Smooth muscle cell (in vitro differentiated cells): ENCODE results near the gene SYNPO2. TPM values are rescaled to one million over a fixed set of nuclear protein-coding genes. Genes with fewer than 3 reads are reported as not detected.

Experiments used
- DNase-seq: peaks from one replicate; lab custom pipeline; 2025; ENCODE audit not compliant: unreplicated experiment; lab: John Stamatoyannopoulos, UW
- H2AFZ ChIP-seq: fragments of 200-600 bp; sonication (generic); 2 replicates; pipeline ENCODE4 v1.6.0; 2016; ENCODE audit warnings: antibody characterized with exemption, low read depth, mild to moderate bottlenecking
- H3F3A ChIP-seq: fragments of 200-600 bp; sonication (generic); 2 replicates; pipeline ENCODE4 v1.6.0; 2017; ENCODE audit warnings: antibody characterized with exemption, low read depth
- H3K27ac ChIP-seq: fragments of 200-600 bp; sonication (generic); 2 replicates; pipeline ENCODE4 v1.5.1; 2016; ENCODE audit warnings: low read depth, mild to moderate bottlenecking
- H3K27me3 ChIP-seq: fragments of 200-600 bp; sonication (generic); 2 replicates; pipeline ENCODE4 v1.6.1; 2016; ENCODE audit warnings: low read depth, mild to moderate bottlenecking
- H3K36me3 ChIP-seq: fragments of 200-600 bp; sonication (generic); 2 replicates; pipeline ENCODE4 v1.5.1; 2016; ENCODE audit warnings: low read depth
- H3K4me1 ChIP-seq: fragments of 200-600 bp; sonication (generic); 2 replicates; pipeline ENCODE4 v1.5.1; 2016; ENCODE audit warnings: low read depth
- H3K4me2 ChIP-seq: fragments of 200-600 bp; sonication (generic); 2 replicates; pipeline ENCODE4 v1.6.0; 2016; ENCODE audit warnings: mild to moderate bottlenecking
- H3K4me3 ChIP-seq: fragments of 200-600 bp; sonication (generic); 2 replicates; pipeline ENCODE4 v1.5.1; 2016; ENCODE audit warnings: mild to moderate bottlenecking
- H3K79me2 ChIP-seq: fragments of 200-600 bp; sonication (generic); 2 replicates; pipeline ENCODE4 v1.6.0; 2016; ENCODE audit warnings: low read depth, mild to moderate bottlenecking
- H3K9ac ChIP-seq: fragments of 200-600 bp; sonication (generic); 2 replicates; pipeline ENCODE4 v1.6.0; 2016; ENCODE audit warnings: low read depth
- H3K9me3 ChIP-seq: fragments of 200-600 bp; sonication (generic); replicated peaks from 2 replicates; pipeline ENCODE4 v1.5.1; 2016; ENCODE audit warnings: low read depth
- H4K20me1 ChIP-seq: fragments of 200-600 bp; sonication (generic); 2 replicates; pipeline ENCODE4 v1.6.0; 2016; ENCODE audit warnings: low read depth
- WGBS: methylation state at CpG from one replicate; pipeline ENCODE4 v1.1.7; 2016; ENCODE audit warnings: low lambda C conversion rate; 5-methylcytosine and 5-hydroxymethylcytosine counted together
- polyA plus RNA-seq: library from polyadenylated mRNA; unstranded; fragments of >200 nt; fragmentation: Nextera tagmentation; extraction: Ambion mirVana; gene quantifications from 2 replicates; pipeline ENCODE4 v1.2.1, GENCODE V29; 2016
- total RNA-seq: library from RNA; depleted of rRNA; stranded (reverse); fragments of >200 nt; gene quantifications from 2 replicates; pipeline ENCODE4 v1.2.3, GENCODE V29; 2014
- TF ChIP-seq, protein P1 (sequence below): fragments of 200-600 bp; sonication (generic); IDR thresholded peaks from 2 replicates; pipeline ENCODE4 v1.5.1; 2017; ENCODE audit warnings: borderline replicate concordance, mild to moderate bottlenecking, antibody characterized with exemption; ENCODE audit not compliant: insufficient read depth, poor library complexity, severe bottlenecking

SYNPO2 gene, protein sequence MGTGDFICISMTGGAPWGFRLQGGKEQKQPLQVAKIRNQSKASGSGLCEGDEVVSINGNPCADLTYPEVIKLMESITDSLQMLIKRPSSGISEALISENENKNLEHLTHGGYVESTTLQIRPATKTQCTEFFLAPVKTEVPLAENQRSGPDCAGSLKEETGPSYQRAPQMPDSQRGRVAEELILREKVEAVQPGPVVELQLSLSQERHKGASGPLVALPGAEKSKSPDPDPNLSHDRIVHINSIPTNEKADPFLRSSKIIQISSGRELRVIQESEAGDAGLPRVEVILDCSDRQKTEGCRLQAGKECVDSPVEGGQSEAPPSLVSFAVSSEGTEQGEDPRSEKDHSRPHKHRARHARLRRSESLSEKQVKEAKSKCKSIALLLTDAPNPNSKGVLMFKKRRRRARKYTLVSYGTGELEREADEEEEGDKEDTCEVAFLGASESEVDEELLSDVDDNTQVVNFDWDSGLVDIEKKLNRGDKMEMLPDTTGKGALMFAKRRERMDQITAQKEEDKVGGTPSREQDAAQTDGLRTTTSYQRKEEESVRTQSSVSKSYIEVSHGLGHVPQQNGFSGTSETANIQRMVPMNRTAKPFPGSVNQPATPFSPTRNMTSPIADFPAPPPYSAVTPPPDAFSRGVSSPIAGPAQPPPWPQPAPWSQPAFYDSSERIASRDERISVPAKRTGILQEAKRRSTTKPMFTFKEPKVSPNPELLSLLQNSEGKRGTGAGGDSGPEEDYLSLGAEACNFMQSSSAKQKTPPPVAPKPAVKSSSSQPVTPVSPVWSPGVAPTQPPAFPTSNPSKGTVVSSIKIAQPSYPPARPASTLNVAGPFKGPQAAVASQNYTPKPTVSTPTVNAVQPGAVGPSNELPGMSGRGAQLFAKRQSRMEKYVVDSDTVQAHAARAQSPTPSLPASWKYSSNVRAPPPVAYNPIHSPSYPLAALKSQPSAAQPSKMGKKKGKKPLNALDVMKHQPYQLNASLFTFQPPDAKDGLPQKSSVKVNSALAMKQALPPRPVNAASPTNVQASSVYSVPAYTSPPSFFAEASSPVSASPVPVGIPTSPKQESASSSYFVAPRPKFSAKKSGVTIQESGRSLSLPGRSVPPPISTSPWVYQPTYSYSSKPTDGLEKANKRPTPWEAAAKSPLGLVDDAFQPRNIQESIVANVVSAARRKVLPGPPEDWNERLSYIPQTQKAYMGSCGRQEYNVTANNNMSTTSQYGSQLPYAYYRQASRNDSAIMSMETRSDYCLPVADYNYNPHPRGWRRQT
- 4.2 and 4.5 TPM in 2 replicates for total RNA-seq
- polyA plus RNA-seq, result 0.08 and 0.59 TPM in 2 replicates

DNA sequence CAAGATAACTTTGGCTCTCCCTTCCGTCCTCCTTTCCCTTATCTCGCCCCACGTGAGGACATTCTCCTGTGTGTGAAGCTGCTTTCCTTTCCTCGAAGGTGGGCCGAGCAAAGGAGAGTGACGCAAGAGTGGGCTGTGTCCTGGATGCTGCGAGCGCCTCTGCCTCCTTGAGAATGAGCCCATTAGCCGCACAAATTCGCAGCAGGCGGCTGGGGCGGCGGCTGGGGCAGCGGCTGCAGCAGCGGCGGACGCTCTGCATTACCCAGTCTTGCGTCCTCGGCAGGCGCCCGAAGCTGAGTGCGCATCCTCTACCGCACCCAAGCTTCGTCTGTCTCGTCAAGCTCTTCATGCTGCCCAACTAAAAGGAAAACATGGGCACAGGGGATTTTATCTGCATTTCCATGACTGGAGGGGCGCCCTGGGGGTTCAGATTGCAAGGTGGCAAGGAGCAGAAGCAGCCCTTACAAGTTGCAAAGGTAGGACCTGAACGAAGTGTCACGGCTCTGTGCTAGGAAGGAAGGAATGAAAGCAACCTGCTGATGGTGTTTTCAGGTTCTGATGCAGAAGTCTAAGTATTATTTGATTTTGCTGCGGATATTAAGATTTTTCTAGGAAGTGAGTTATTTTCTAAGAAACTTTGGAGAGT is at the start of gene SYNPO2:
TSS of gene SYNPO2 (plus strand) at position 189 of the 646 bp plus-strand sequence. CDS start at position 372, 183 bp downstream.
- H3K27ac ChIP-seq, result no peak within 1 kb of the TSS
- no peaks in the 10 kb centered on the region for H4K20me1 ChIP-seq
- peak; percentile 29 for DNase-seq
- no peaks in the 10 kb centered on the region for H3K4me1 ChIP-seq
- H3K27me3 ChIP-seq, result no peaks in the 10 kb centered on the region
- H3K4me2 ChIP-seq, result peak within 1 kb of the TSS; percentile 87
- H3K79me2 ChIP-seq, result no peaks in the 10 kb centered on the region
- H3K4me3 ChIP-seq, result peak within 1 kb of the TSS; percentile 51
- H3K36me3 ChIP-seq, result no peaks in the 10 kb centered on the region
- no peak within 1 kb of the TSS for H3K9ac ChIP-seq
- no peaks in the 10 kb centered on the region for H3K9me3 ChIP-seq
- WGBS, result 2% methylated on average over 29 of the region's 29 CpGs
- no peaks in the 10 kb centered on the region for H3F3A ChIP-seq
- TF ChIP-seq, protein P1, sequence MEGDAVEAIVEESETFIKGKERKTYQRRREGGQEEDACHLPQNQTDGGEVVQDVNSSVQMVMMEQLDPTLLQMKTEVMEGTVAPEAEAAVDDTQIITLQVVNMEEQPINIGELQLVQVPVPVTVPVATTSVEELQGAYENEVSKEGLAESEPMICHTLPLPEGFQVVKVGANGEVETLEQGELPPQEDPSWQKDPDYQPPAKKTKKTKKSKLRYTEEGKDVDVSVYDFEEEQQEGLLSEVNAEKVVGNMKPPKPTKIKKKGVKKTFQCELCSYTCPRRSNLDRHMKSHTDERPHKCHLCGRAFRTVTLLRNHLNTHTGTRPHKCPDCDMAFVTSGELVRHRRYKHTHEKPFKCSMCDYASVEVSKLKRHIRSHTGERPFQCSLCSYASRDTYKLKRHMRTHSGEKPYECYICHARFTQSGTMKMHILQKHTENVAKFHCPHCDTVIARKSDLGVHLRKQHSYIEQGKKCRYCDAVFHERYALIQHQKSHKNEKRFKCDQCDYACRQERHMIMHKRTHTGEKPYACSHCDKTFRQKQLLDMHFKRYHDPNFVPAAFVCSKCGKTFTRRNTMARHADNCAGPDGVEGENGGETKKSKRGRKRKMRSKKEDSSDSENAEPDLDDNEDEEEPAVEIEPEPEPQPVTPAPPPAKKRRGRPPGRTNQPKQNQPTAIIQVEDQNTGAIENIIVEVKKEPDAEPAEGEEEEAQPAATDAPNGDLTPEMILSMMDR, result no peak
- peak within 1 kb of the TSS; percentile 53 for H2AFZ ChIP-seq

- Histone ChIP-seq H4K20me1 (peaks cover 3% of the 10 kb centered on the region), H3K4me3 (no peak overlapping the region), H3K79me2 (peaks cover 15% of the 10 kb centered on the region), H3K36me3 (no peaks in the 10 kb centered on the region), H3F3A (peaks cover 5% of the 10 kb centered on the region), H3K9ac (no peak overlapping the region), H3K4me1 (peaks cover 5% of the 10 kb centered on the region), H3K9me3 (no peaks in the 10 kb centered on the region), H3K27me3 (no peaks in the 10 kb centered on the region), H3K4me2 (no peak overlapping the region), H2AFZ (no peak overlapping the region), H3K27ac (no peak overlapping the region)
- no peak for DNase-seq
- 77% methylated on average over 3 of the region's 3 CpGs for WGBS
- TF ChIP-seq, protein P1, result no peak
Measured at GRCh38 chr4:118839221-118839927, 49.3 kb upstream of the SYNPO2 start.

- no peaks in the 10 kb centered on the region for H4K20me1 ChIP-seq
- no peak overlapping the region for H3K9ac ChIP-seq
- H3K79me2 ChIP-seq, result no peaks in the 10 kb centered on the region
- no peaks in the 10 kb centered on the region for H3K27me3 ChIP-seq
- no peak overlapping the region for H3K4me2 ChIP-seq
- no peak overlapping the region for H2AFZ ChIP-seq
- 53% methylated on average over 3 of the region's 3 CpGs for WGBS
- no peak overlapping the region for H3K27ac ChIP-seq
- H3K4me1 ChIP-seq, result no peaks in the 10 kb centered on the region
- no peaks in the 10 kb centered on the region for H3K9me3 ChIP-seq
- H3K36me3 ChIP-seq, result no peaks in the 10 kb centered on the region
- DNase-seq, result no peak
- H3F3A ChIP-seq, result no peaks in the 10 kb centered on the region
- TF ChIP-seq, protein P1, result no peak
- H3K4me3 ChIP-seq, result no peak overlapping the region
Measured at GRCh38 chr4:118842055-118842454, 46.6 kb upstream of the SYNPO2 start.
